Lower leg skin (tissue), 3 donors: ENCODE data around the gene DMBT1.

Source experiments
- CTCF ChIP-seq, 3 donors: fragments of 450-650 bp; IDR thresholded peaks; one replicate each; pipeline ENCODE4 v1.5.1; 2016; ENCODE audit warnings: antibody characterized with exemption in 3 of 3, mild to moderate bottlenecking in 3 of 3, moderate library complexity in 2 of 3
- POLR2A ChIP-seq, 2 donors: fragments of 450-650 bp; IDR thresholded peaks; one replicate each; pipeline ENCODE4 v1.6.1; 2016 to 2017; ENCODE audit warnings: antibody characterized with exemption in 2 of 2, mild to moderate bottlenecking in 1 of 2, moderate library complexity in 1 of 2

GRCh38 chr10:122561212-122561611 is 658 bp downstream of the DMBT1 start:
- TF ChIP-seq CTCF (IDR thresholded peaks at IDR 0.05) = no peak
- TF ChIP-seq POLR2A (IDR thresholded peaks at IDR 0.05) = no peak
